ENCODE results near the gene ZSWIM3. TPM values are rescaled to one million over a fixed set of nuclear protein-coding genes. Genes with fewer than 3 reads are reported as not detected.
A peak's percentile ranks its signal among the peaks of the same experiment; 100 is the strongest.
"Not testable (repeated sequence)": the region's sequence is repeated elsewhere in the genome, so short reads cannot be mapped to it uniquely, and the experiment has no call there.

ZSWIM3 gene
- total RNA-seq, result 8.1 TPM

DNA sequence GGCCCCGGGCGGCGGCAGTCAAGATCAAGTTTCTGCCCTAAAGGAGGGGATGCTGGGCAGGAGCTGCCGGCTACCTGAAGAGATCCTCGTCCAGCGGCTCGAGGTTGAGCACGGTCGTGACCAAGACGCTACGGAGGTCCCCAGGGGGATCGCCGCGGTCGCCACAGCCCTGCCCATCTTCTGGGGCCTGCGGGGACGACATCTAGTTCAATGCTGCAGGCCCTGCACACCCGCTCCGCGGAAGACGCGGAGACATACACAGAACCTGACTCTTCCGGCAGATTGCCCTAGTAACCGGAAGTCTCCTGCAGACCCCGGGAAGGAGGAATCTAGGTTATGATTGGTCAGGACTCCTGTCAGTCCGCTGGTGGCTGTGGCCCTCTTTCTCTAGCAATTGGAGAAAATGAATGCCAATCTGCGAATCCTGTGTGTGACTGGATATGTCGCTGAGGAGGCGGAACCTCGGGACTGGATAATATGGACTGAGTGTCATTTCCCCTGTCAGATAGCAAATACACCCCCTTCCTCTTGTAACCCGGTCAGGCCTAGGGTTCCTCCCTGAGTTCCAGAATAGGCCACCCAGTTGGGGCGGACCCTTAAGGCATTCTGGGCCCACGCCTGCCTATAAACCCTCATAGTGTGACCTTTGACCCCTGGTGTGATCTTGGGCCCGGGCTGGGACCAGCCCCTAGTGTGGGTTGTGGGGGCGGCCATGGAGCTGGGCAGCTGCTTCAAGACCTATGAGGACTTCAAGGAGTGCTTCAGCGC lies at the start of gene ZSWIM3, which contains the start of gene ACOT8:
ZSWIM3 (plus strand) TSS at position 501 of the 768 bp plus-strand sequence; CDS start at position 713, 212 bp downstream.
ACOT8 (minus strand) TSS at position 279 of the 768 bp plus-strand sequence; CDS start at position 202, 77 bp downstream.
- DNase-seq (ENCODE audit: low read depth in 2 of 3, low spot score in 2 of 3), result peak; percentile 86 to 100 (median 100)

DNA sequence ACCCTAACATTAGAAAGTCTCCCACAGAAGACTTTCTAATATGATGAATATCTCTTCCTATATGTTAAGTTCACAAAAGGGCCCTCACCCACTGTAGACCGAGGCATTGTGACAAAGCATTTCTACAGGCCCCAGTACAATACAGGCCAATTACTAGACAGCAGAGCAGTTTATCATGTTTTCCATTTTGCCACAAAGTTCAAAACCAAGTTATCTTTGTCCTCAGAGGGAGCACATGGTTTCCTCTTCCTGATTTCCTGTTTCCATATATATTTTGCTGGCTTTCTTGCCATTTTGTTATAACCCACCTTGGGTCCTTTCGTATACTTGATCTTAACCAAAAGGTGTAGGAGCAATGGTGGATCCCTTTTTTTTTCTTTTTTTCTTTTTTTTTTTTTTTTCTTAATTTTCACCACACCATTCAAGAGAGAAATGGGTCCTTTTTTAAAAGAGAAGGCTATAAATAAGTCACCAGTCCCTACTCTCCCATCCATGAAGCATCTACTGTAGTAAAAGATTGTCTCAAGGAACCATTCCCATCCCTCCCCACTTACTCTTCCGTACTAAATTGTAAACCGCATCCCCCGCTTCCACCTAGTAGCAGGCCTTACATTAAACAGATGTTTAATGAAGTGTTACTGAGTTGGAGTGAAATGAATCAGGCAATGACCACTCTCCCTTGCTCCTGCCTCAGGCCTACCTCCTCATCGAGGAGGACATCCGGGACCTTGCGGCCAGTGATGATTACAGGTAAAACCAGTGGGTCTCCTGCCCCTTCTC lies 47.0 kb upstream of the ZSWIM3 start:
- peak in 2 of 3 donors; percentile 36 to 65 for DNase-seq (ENCODE audit: low read depth in 2 of 3, low spot score in 2 of 3)

DNA sequence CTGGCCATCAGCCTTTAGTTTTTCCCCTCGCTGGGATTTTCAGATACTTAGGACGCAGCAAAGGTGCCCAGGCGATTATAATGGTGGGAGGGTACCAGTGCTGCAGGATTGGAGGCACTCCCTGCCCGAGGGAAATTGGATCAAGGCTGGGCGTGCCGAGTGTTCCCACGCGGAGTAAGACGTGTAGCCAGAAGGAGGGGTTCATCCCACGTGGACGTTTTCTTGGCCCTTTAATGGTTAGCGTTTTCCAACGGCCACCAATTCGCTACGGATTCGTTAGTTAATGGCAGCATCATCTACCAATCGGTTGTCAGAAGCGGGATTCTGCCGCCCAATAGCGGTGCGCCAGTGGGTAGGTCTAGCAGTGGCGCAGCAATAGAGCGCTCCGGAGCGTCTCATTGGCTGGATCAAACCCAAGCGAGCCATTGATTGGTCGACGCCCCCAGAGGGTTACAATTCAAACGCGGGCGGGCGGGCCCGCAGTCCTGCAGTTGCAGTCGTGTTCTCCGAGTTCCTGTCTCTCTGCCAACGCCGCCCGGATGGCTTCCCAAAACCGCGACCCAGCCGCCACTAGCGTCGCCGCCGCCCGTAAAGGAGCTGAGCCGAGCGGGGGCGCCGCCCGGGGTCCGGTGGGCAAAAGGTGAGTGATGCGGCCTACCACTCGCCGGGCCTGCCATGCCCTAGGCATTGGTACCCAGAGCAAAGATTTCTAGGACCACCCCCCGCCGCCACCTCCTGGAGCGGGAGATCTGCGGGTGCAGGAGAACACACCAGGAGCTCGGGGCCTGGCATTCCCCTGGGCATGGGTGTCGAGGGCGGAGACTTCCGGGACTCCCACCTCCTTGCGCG lies 45.0 kb upstream of the ZSWIM3 start, which contains the start of gene UBE2C:
UBE2C (plus strand) TSS at position 488 of the 849 bp plus-strand sequence; CDS start at position 540, 52 bp downstream.
- DNase-seq (ENCODE audit: low read depth in 2 of 3, low spot score in 2 of 3), result peak; percentile 81 to 99 (median 97)

DNA sequence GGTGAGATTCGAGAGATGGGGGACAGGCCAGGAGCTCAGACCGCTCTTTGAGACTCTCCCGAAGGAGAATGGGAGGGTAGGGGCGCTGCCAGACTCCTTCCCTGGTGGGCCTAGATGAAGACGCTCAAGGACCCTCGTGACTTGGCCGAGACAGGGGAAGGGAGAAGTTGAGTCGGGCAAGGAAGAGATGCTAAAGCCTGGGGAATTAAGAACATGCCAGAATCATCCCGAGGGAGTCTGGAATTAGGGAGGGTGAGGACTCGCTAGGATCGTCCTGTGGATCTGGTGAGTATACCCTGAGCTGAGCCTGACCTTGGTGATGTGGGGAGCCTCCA lies 44.4 kb upstream of the ZSWIM3 start:
- DNase-seq (ENCODE audit: low read depth in 2 of 3, low spot score in 2 of 3), result no peak

DNA sequence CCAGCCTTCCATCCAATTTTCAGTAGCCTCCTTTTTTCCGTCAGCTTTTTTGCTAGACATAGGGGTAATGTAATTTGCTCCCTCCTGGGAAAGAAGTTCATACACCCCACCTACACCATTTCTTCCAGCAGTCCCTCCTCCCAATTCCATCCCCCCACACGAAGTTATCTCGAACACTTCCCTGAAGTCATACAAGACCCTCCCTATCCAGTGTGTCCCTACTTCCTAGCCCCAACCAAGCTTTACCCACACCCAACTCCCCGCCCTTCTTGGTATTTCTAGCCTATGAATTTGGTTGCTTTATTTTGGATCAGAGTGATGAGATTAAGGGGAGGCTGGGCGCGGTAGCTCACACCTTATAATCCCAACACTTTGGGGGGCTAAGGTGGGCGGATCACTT lies 43.9 kb upstream of the ZSWIM3 start:
- DNase-seq (ENCODE audit: low read depth in 2 of 3, low spot score in 2 of 3), result no peak

DNA sequence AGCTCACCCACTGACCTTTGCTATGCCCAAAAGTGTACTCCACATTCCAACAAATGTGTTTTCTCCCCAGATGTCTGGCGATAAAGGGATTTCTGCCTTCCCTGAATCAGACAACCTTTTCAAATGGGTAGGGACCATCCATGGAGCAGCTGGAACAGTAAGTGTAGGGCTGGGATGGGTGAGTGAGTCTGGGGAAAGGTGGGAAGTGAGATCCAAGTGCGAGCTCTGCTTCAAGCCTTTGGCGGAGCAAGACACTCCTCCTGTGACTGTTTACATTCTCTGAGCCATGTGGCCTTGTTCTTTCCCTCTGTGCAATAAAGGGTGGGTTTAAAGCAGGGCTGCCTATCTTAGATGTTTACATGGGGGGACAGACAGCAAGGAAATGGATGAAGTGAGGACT lies 43.1 kb upstream of the ZSWIM3 start:
- no peak for DNase-seq (ENCODE audit: low read depth in 2 of 3, low spot score in 2 of 3)

DNA sequence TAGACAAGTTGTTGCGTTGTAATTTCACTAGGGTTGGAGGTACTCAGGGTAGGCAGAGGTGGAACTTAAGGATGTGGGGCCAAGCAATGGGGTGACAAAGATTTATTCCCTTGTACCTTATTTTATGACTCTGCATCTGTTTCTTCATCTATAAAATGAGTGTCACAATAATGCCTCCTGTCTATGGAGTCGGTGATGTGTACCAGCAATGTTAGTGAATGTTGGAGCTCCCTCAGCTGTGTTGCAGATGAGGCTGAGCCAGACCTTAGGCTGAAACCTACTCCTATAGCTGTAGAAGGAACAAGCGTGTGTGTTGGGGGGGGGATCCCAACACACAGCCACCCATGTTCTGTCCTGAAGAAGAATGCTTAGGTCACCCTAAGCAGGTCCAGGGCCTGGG lies 40.5 kb upstream of the ZSWIM3 start:
- no peak for DNase-seq (ENCODE audit: low read depth in 2 of 3, low spot score in 2 of 3)

DNA sequence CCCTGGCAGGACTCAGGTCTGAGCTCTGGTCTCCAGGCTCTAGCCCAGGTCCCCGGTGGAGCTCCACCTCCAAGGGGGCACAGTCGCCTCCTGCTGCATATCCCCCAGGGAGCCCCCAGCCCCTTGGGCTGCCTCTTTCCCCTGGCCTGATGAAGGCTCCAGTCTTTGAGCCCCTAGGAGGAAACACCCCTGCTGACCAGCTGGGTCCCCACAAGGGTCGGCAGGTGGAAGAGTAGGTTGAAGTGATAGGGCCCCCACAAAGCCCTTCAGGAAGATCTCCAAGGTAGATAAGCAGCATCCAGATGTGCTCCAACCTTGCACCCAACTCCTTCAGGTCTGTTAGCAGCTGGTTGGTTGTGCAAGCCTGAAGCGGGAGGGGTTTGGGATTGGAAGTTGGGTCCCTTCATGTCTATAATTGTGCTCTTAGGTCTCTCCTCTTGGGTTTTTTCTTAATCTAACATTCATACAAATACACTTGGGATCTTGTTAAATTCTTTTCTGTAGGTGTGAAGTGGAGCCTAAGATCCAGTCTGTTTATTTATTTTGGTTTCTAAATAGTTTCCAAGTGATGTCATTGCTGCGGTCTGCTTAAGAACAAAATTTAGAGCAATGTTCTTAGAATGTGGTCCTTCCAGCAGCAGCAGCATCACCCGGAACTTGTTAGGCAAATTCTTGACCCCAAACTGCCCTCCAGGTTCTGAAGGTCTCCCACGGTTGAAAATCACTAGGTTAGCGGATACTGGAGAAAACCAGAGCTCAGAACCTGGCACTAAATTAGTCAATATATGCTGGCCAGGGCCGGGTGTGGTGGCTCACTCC lies 39.8 kb upstream of the ZSWIM3 start:
- DNase-seq (ENCODE audit: low read depth in 2 of 3, low spot score in 2 of 3), result no peak

DNA sequence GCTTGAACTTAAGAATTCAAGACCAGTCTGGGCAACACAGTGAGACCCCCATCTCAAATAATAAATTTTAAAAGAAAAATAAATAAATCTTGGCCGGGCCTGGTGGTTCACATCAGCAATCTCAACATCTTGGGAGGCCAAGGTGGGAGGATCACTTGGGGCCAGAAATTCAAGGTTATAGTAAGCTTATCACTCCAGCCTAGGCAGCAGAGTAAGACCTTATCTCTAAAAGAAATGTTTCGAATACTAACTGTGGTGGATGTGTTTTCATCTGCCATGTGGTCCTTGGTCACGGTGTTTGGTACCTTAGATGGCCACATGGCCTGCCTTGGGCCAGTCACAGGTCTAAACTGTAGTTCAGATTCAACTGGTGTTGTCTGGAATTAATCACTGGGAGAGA lies 39.2 kb upstream of the ZSWIM3 start:
- DNase-seq (ENCODE audit: low read depth in 2 of 3, low spot score in 2 of 3), result no peak

DNA sequence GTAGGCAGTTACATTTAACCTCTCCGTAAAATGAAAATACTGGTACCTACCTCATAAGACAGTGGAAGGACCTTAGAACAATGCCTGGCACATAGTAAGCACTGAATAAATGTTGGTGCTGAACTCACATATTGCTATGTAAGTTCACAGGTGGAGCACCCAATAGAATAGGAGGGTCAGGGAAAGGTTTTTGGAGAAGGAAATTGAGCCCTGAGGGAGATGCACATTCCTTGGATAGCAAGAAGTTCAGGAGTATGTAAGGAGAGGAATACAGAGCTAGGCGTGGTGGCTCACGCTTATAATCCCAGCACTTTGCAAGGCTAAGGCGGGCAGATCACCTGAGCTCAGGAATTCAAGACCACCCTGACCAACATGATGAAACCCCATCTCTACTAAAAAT lies 37.9 kb upstream of the ZSWIM3 start:
- DNase-seq (ENCODE audit: low read depth in 2 of 3, low spot score in 2 of 3), result no peak

DNA sequence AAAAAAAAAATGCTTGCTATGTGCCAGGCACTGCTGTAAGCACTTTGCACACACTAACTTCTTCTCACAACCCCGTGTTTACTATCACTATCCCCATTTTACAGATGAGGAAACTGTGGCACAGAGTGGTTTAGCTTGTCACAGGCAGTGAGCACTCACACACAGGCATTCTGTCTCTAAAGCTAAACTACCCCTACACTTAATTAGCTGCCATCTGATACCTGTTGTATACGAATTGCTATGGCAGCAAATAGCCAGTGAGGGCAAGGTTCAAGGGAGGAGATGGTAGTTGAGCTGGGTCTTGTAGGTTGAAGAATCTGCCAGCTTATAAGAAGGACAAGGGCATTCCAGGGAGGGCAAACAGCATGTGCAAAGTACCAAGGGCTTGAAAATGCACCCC lies 35.5 kb upstream of the ZSWIM3 start:
- DNase-seq (ENCODE audit: low read depth in 2 of 3, low spot score in 2 of 3), result no peak

DNA sequence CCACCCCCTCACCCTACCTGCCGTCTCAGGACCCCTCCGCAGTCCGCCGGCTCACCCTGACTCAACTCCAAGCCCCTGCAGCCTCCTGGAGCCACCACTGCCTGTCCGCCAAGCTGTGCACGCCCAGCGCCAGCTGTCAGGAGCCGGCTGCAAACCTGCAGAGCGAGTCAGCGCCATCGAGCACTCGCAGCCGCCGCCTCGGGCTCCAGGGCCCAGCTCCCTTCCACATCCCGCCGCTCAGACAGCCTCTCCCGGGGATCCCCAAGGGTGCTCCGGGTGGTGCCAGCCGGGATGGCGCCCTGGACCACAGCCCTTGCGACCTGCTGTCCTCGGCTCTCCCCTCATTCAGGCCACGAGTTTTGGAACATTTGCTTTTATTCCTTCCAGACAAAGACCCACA lies 34.6 kb upstream of the ZSWIM3 start:
- peak in 2 of 3 donors; percentile 21 to 31 for DNase-seq (ENCODE audit: low read depth in 2 of 3, low spot score in 2 of 3)

DNA sequence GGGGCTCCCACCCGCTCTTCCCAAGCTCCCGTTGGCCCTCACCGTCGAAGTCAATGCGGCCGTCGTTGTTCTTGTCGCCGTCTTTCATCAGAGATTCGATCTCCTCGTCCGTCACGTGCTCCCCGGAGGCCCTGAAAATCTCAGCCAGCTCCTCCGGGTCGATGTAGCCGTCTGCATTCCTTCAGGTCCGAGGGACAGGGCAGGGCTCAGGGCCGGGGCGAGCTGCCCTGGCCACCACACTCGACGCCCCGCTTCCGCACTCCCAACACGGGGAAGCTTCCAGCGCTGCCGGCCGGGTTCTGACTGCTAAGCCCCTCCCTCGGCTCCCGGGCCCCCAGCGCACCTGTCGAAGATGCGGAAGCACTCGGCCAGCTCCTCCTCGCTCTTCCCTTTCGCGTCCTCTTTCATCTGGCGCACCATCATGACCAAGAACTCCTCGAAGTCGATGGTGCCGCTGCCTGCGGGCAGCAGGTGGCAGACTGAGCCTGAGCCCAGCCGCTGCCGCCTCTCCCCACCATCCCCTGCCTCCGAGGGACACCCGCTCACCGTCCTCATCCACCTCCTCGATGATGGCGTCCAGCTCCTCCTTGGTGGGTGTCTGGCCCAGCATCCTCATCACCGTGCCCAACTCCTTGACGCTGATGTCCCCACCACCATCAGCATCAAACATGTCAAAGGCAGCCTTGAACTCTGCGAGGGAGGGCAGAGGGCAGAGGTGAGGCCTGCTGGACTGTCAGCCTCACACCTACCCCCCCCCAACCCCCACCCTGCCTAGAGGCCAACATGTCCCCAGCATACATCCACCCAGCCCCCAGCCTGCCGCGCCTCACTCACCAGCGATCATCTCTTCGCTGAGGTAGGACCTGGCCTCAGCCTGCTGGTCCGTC lies 33.2 kb upstream of the ZSWIM3 start:
- peak in 2 of 3 donors; percentile 62 to 70 for DNase-seq (ENCODE audit: low read depth in 2 of 3, low spot score in 2 of 3)

DNA sequence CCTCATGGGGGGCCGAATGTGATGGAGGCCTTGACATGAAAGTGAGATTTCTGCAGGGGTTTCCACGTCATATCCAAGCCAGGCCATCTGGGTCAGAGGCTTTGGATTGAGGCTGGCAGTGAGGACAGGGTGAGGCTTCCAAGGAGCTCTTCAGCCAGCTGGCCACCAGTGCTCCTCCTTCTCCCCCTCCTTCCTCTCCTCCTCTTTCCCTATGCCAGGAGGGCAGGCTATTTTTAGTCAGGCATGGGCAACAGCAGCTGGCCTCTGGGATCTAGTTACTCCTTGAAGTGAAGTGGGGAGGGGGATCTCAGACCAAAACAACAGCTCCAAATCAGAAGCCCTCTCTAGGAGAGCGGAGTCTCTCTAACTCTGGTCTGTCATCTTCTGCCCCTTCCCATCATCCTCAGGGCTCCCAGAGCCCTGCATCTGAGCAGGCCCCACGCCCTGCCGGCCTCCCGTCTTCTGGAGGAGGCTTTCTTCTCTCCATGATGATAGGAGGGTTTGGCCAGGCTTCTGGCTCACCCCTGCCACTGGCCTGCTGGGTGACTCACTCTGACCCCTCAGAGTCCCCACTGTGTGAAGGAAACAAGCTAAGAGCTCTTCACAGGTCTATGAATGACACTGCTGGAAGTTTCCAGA lies 30.9 kb upstream of the ZSWIM3 start:
- no peak for DNase-seq (ENCODE audit: low read depth in 2 of 3, low spot score in 2 of 3)

DNA sequence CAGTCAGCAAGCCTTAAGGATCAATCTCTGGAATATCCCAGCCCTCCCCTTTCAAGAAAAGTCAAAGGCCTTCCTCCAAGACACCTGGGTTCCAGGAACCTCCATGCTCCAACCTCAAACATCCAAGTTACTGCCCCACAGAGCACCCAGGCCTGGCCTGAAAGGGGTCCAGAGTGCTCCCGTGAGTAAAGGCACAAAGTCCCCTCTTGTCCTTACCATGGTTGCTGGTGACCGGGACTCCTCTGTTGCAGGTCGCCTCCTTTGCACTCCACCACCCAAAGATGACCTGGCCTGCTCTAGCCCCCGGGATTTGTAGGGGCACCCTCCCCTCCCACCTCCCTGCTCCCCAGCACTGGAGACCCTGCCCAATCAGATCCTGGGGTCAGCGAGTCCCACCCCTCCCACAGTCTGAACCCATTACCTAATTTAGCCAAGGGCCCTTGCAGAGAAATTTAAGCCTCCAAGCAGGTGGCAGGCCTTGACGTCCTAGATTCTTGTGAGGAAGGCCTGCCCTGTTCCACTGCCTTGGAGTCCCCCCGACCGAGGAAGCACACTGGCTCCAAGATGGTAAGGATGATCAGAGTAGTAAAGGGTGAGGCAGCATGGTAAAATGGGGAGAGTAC lies 30.3 kb upstream of the ZSWIM3 start, which contains the start of gene TNNC2:
TNNC2 (minus strand) TSS at position 283 of the 623 bp plus-strand sequence; CDS start at position 219, 64 bp downstream.
- no peak for DNase-seq (ENCODE audit: low read depth in 2 of 3, low spot score in 2 of 3)

DNA sequence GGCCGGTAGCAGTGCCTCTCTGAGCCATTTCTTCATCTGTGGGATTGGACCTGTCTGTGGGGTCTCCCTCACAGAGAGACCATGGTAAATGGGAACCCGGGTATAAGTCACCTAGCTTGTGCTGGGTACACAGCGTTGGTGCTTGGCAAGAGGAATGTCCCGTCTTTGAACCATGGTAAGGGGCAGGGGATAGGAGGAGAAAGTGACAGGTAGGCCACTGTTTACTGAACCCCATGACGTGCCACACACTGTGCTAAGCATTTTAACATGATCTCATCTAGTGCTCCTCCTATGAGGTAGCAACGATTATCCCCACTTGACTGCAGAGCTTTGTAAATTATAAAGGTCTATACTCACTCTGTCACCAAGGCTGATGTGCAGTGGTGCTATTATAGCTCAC lies 29.7 kb upstream of the ZSWIM3 start:
- no peak for DNase-seq (ENCODE audit: low read depth in 2 of 3, low spot score in 2 of 3)

DNA sequence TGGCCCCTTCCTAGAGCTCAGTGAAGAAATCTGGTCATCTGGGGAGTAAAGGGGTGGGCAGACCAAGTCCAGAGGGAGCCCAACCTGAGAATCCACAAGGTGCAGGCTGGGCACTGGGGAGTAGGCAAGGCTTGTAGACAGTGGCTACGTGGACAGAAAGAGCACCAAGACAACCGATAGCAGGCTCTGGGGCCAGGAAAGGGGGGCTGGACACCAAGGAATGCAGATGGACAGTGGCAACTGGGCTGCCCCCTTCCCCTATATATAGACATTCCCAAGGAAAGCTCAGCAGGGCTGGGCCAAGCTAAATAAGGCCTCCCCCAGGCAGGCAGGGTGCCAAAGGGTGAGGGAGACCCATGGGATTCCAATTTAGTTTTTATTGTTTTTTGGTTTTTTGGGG lies 28.8 kb upstream of the ZSWIM3 start:
- DNase-seq (ENCODE audit: low read depth in 2 of 3, low spot score in 2 of 3), result no peak

DNA sequence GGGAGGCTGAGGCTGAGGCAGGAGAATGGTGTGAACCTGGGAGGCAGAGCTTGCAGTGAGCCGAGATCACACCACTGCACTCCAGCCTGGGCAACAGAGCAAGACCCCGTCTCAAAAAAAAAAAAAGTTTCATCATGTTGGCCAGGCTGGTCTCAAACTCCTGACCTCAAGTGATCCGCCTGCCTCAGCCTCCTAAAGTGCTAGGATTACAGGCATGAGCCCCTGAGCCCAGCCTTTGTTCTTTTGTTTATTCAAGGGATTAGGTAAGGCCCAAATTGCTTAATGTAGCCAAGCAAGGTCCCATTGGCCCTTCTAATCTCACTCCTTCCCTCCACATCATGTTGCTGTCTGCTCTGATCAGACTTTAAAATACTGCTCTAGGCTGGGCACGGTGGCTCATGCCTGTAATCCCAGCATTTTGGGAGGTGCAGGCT lies 27.7 kb upstream of the ZSWIM3 start:
- not testable (repeated sequence) for DNase-seq (ENCODE audit: low read depth in 2 of 3, low spot score in 2 of 3)
